Calu3 (cell line): ENCODE results near the gene CALHM2. TPM values are rescaled to one million over a fixed set of nuclear protein-coding genes. Genes with fewer than 3 reads are reported as not detected.

Experiments used
- BruUV-seq: library from RNA; stranded (reverse); fragments of 400-500 nt; replicated peaks from 2 replicates; lab custom pipeline; 2021; lab: Mats Ljungman, UMichigan
- CTCF ChIA-PET: fragments of 300-600 bp; sonication (Branson Sonifier 250); formaldehyde crosslinking; loops from one replicate; lab custom pipeline; 2022; ENCODE audit warnings: antibody characterized with exemption; lab: Charles Lee
- DNase-seq: peaks from one replicate; pipeline ENCODE4 v3.0.0; 2022
- H3K27ac Mint-ChIP-seq: one replicate; pipeline ENCODE4 v1.8.0; 2022; ENCODE audit warnings: mixed read lengths; ENCODE audit not compliant: unreplicated experiment
- H3K27me3 Mint-ChIP-seq: one replicate; pipeline ENCODE4 v1.8.0; 2022; ENCODE audit warnings: mixed read lengths; ENCODE audit not compliant: unreplicated experiment
- H3K36me3 Mint-ChIP-seq: one replicate; pipeline ENCODE4 v1.8.0; 2022; ENCODE audit warnings: mild to moderate bottlenecking, moderate library complexity, mixed read lengths; ENCODE audit not compliant: insufficient read depth, unreplicated experiment
- H3K4me1 Mint-ChIP-seq: one replicate; pipeline ENCODE4 v1.8.0; 2022; ENCODE audit warnings: mild to moderate bottlenecking, low read depth, mixed read lengths; ENCODE audit not compliant: unreplicated experiment
- H3K4me3 Mint-ChIP-seq: one replicate; pipeline ENCODE4 v1.8.0; 2022; ENCODE audit warnings: mild to moderate bottlenecking, low read depth, moderate library complexity, mixed read lengths; ENCODE audit not compliant: unreplicated experiment
- H3K9me3 Mint-ChIP-seq: one replicate; pipeline ENCODE4 v1.8.0; 2022; ENCODE audit warnings: low read depth, mixed read lengths; ENCODE audit not compliant: unreplicated experiment
- intact Hi-C: fragments of 100-400 bp; cut with micrococcal nuclease; formaldehyde crosslinking; loops from one replicate; pipeline ENCODE4 v1.10.0; 2022; ENCODE audit not compliant: unreplicated experiment
- total RNA-seq: library from RNA; stranded (reverse); gene quantifications from 2 replicates; pipeline ENCODE4 v1.2.3, GENCODE V29; 2022
- TF ChIP-seq, protein P1 (sequence below): fragments of 200-600 bp; IDR thresholded peaks from one replicate; pipeline ENCODE4 v1.8.0; 2022; ENCODE audit warnings: antibody characterized with exemption; ENCODE audit not compliant: unreplicated experiment

Gene CALHM2
- total RNA-seq, 1 experiment from 2014 or later, result 0.45 TPM

DNA sequence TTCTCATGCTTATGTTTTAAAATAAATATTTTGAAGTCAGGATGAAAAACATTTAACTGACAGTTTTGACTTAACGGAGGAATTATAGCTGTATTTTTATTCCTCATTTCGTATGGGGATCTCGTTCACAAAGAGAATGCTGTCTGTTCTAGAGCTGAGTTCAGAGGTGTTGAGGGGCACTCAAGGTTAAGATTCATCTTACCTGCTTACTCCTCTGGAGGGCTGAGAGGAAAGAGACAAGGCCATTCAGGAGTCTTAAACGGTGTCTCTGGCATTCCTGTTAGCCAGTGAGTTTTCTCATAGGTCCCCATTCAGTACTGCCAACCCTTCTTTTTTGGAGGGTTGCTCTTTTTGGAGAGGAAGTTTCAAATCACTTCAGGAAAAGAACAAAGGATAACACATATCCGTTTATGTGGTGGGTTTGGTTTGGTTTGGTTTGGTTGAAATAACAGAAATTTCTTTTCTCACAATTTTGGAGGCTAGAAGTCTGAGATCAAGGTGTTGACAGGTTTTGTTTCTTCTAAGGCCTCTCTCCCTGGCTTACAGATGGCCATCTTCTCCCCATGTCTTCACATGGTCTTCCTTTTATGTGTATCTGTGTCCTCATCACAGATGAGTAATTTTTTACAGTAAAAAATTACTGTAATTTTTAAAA is 23.1 kb downstream of the CALHM2 start:
- Mint-ChIP-seq H3K27me3 (no peaks in the 10 kb centered on the region), H3K4me1 (no peaks in the 10 kb centered on the region), H3K36me3 (peaks cover 42% of the 10 kb centered on the region), H3K9me3 (no peaks in the 10 kb centered on the region), H3K27ac (no peak overlapping the region), H3K4me3 (no peak overlapping the region)
- BruUV-seq, result no TSS peak
- intact Hi-C loops, result no loop called here
- TF ChIP-seq, protein P1, sequence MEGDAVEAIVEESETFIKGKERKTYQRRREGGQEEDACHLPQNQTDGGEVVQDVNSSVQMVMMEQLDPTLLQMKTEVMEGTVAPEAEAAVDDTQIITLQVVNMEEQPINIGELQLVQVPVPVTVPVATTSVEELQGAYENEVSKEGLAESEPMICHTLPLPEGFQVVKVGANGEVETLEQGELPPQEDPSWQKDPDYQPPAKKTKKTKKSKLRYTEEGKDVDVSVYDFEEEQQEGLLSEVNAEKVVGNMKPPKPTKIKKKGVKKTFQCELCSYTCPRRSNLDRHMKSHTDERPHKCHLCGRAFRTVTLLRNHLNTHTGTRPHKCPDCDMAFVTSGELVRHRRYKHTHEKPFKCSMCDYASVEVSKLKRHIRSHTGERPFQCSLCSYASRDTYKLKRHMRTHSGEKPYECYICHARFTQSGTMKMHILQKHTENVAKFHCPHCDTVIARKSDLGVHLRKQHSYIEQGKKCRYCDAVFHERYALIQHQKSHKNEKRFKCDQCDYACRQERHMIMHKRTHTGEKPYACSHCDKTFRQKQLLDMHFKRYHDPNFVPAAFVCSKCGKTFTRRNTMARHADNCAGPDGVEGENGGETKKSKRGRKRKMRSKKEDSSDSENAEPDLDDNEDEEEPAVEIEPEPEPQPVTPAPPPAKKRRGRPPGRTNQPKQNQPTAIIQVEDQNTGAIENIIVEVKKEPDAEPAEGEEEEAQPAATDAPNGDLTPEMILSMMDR, result no peak
- CTCF ChIA-PET, result no interaction called here
- DNase-seq, result no peak

DNA sequence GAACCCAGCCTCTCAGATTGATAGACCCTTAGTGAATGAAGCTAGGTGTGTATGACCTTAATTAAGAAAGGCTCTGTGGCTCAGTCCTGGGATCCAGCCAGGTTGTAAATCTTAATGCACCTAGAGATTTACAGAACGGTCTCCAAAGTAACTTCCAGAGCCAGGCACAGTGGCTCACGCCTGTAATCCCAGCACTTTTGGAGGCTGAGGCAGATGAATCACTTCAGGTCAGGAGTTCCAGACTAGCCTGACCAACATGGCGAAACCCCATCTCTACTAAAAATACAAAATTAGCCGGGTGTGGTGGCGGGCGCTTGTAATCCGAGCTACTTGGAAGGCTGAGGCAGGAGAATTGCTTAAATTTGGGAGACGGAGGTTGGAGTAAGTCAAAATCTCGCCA is 24.3 kb downstream of the CALHM2 start:
- DNase-seq, result no peak
- H3K4me3 Mint-ChIP-seq, result no peak overlapping the region
- TF ChIP-seq, protein P1, result no peak
- no peaks in the 10 kb centered on the region for H3K27me3 Mint-ChIP-seq
- no peaks in the 10 kb centered on the region for H3K9me3 Mint-ChIP-seq
- BruUV-seq, result no TSS peak
- peaks cover 43% of the 10 kb centered on the region for H3K36me3 Mint-ChIP-seq
- CTCF ChIA-PET, result no interaction called here
- intact Hi-C loops, result no loop called here
- H3K27ac Mint-ChIP-seq, result no peak overlapping the region
- H3K4me1 Mint-ChIP-seq, result no peaks in the 10 kb centered on the region

DNA sequence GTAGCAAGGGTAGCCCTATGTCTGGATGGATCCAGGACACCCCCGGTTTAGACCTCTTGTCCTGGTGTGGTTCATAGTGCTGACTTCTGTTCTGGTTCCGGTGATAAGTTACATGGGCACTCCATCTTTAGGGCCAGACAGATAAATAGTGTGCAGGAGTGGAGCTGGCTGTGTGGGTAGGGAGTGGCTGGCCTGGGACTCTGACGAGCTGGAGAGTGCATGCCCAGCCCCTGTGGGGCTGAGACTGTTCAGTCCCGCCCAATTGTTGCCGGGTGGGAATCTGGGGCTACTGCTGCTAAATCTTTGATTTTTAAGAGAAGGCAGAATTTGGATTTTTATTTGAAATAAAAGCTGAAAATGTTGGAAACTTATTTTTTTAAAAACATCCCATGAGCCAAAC is 28.4 kb downstream of the CALHM2 start:
- CTCF ChIA-PET, result no interaction called here
- no TSS peak for BruUV-seq
- H3K9me3 Mint-ChIP-seq, result no peaks in the 10 kb centered on the region
- H3K4me1 Mint-ChIP-seq, result no peaks in the 10 kb centered on the region
- intact Hi-C loops, result no loop called here
- no peak overlapping the region for H3K4me3 Mint-ChIP-seq
- DNase-seq, result no peak
- no peak overlapping the region for H3K27ac Mint-ChIP-seq
- TF ChIP-seq, protein P1, result no peak
- no peaks in the 10 kb centered on the region for H3K27me3 Mint-ChIP-seq
- peaks cover 18% of the 10 kb centered on the region for H3K36me3 Mint-ChIP-seq

DNA sequence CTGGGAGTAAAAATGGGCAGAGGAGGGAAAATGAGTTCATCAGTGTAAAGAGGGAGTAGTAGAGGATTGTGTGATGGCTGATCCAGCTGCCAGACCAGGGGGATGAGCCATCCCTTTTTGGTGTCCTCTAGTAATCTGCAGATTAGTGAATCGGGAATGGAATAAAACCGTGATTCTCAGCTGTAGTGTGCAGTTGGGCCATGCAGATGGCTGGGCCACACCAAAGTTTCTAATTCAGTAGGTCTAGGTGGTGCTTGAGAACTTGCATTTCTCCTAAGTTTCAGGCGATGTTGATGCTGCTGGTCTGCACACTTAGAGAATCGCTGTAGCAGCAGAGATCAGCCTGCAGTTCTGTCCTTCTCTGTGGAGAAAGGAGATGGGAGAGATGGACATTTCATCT is 33.1 kb downstream of the CALHM2 start:
- no peaks in the 10 kb centered on the region for H3K27me3 Mint-ChIP-seq
- H3K9me3 Mint-ChIP-seq, result no peaks in the 10 kb centered on the region
- no TSS peak for BruUV-seq
- H3K36me3 Mint-ChIP-seq, result peaks cover 43% of the 10 kb centered on the region
- no peak overlapping the region for H3K4me3 Mint-ChIP-seq
- H3K27ac Mint-ChIP-seq, result no peak overlapping the region
- TF ChIP-seq, protein P1, result no peak
- intact Hi-C loops, result loop anchor here (5.0 kb wide), 1 partner anchor 173 kb away; no protein-coding TSS in a partner anchor
- CTCF ChIA-PET, result no interaction called here
- no peaks in the 10 kb centered on the region for H3K4me1 Mint-ChIP-seq
- DNase-seq, result no peak
